Stomach (tissue), 9 donors: ENCODE measurements around the gene AKT2. TPM values are rescaled to one million over a fixed set of nuclear protein-coding genes. Genes with fewer than 3 reads are reported as not detected.

Source experiments
- DNase-seq, 2 donors: peaks; one replicate each; pipeline versions ENCODE4 v3.0.0 to v3.0.0-alpha.2; 2013 to 2019
- H3K27ac ChIP-seq, 5 donors: fragments of 200-600 bp in 4 of 5; sonication (generic) in 4 of 5; one replicate each; pipeline ENCODE4 v1.5.1; 2013 to 2019; ENCODE audit warnings: mild to moderate bottlenecking in 1 of 5, moderate library complexity in 1 of 5
- H3K27me3 ChIP-seq, 3 donors: fragments of 200-600 bp; sonication (generic); one replicate each; pipeline ENCODE4 v1.5.1; 2017 to 2019; ENCODE audit warnings: mixed run types in 1 of 3
- H3K36me3 ChIP-seq, 4 donors: fragments of 200-600 bp; sonication (generic); 1 replicate in 3 of 4; 2 replicates in 1 of 4; pipeline ENCODE4 v1.5.1; 2016 to 2019
- H3K4me1 ChIP-seq, 4 donors: fragments of 200-600 bp; sonication (generic); one replicate each; pipeline ENCODE4 v1.5.1; 2016 to 2019
- H3K4me3 ChIP-seq, 4 donors: fragments of 200-600 bp; sonication (generic) in 3 of 4; one replicate each; pipeline ENCODE4 v1.5.1; 2016 to 2019; ENCODE audit warnings: mild to moderate bottlenecking in 1 of 4
- H3K9me3 ChIP-seq, 4 donors: fragments of 200-600 bp; sonication (generic); one replicate each; pipeline ENCODE4 v1.5.1; 2016 to 2019
- CTCF ChIP-seq, 7 experiments: fragments of 450-650 bp in 4 of 7; fragments of 200-600 bp in 3 of 7; sonication (generic) in 3 of 7; IDR thresholded peaks; one replicate each; pipeline ENCODE4 v1.5.1; 2016 to 2019; ENCODE audit warnings: antibody characterized with exemption in 7 of 7, control low read depth in 2 of 7, mild to moderate bottlenecking in 1 of 7
- EP300 ChIP-seq: sonication (generic); formaldehyde crosslinking; IDR thresholded peaks from one replicate; pipeline ENCODE4 v1.6.1; 2017; ENCODE audit warnings: antibody characterized with exemption
- POLR2A ChIP-seq, 4 donors: fragments of 450-650 bp; IDR thresholded peaks; one replicate each; pipeline ENCODE4 v1.6.1; 2016; ENCODE audit warnings: antibody characterized with exemption in 4 of 4, control low read depth in 2 of 4, mild to moderate bottlenecking in 1 of 4, moderate library complexity in 1 of 4
- POLR2AphosphoS5 ChIP-seq, 3 donors: sonication (generic); formaldehyde crosslinking; IDR thresholded peaks; one replicate each; pipeline ENCODE4 v1.6.1; 2016; ENCODE audit warnings: antibody characterized with exemption in 3 of 3
- WGBS, 5 donors: extraction: QIAGEN DNeasy Blood & Tissue Kit in 3 of 5; methylation state at CpG; one replicate each; pipeline versions ENCODE4 v1.1.5 to v1.1.7; 2013 to 2018; 5-methylcytosine and 5-hydroxymethylcytosine counted together
- intact Hi-C: fragments of 100-400 bp; cut with DNase I; formaldehyde crosslinking; loops from one replicate; pipeline ENCODE4 v1.15.1; 2023; ENCODE audit warnings: low total_unique reads
- polyA plus RNA-seq, 3 donors: library from polyadenylated mRNA; stranded (reverse); fragments of 200-250 nt; gene quantifications; one replicate each; pipeline ENCODE4 v1.2.3, GENCODE V29; 2013
- total RNA-seq, 5 donors: library from RNA; depleted of rRNA; stranded (reverse); fragments of >200 nt; gene quantifications; one replicate each; pipeline versions ENCODE4 v1.1.0 to v1.2.3, GENCODE V29; 2014 to 2016
- donor health status: healthy with polysubstance abuse.
- donor health status: Bipolar disorder and iron deficiency.
- donor health status: healthy.

The AKT2 gene
- total and polyA plus RNA-seq, 8 donors, result 26.0 to 227 (median 75.9) TPM

- Histone ChIP-seq H3K27ac (peak overlapping the region in 4 of 5 donors; percentile 49 to 81 (median 63)), H3K4me3 (peak overlapping the region in 1 of 4 donors; percentile 6), H3K27me3 (no peaks in the 10 kb centered on the region), H3K4me1 (peaks cover 55 to 88% (median 79%) of the 10 kb centered on the region in 4 donors), H3K9me3 (no peaks in the 10 kb centered on the region), H3K36me3 (peaks cover 0 to 12% (median 4%) of the 10 kb centered on the region in 4 donors)
- WGBS, 5 donors, result 38 to 63% (median 44%) methylated on average over 2 to 10 of the region's 10 CpGs
- peak; percentile 44 to 70 for DNase-seq
- TF ChIP-seq POLR2AphosphoS5 (IDR thresholded peaks at IDR 0.05) (peak in 1 of 3 donors; percentile 54), CTCF (IDR thresholded peaks at IDR 0.05) (no peak), EP300 (no peak), POLR2A (IDR thresholded peaks at IDR 0.05) (no peak)
- intact Hi-C loops, result no loop called here
Observed at GRCh38 chr19:40280608-40281221, 4.4 kb downstream of the AKT2 start.

DNA sequence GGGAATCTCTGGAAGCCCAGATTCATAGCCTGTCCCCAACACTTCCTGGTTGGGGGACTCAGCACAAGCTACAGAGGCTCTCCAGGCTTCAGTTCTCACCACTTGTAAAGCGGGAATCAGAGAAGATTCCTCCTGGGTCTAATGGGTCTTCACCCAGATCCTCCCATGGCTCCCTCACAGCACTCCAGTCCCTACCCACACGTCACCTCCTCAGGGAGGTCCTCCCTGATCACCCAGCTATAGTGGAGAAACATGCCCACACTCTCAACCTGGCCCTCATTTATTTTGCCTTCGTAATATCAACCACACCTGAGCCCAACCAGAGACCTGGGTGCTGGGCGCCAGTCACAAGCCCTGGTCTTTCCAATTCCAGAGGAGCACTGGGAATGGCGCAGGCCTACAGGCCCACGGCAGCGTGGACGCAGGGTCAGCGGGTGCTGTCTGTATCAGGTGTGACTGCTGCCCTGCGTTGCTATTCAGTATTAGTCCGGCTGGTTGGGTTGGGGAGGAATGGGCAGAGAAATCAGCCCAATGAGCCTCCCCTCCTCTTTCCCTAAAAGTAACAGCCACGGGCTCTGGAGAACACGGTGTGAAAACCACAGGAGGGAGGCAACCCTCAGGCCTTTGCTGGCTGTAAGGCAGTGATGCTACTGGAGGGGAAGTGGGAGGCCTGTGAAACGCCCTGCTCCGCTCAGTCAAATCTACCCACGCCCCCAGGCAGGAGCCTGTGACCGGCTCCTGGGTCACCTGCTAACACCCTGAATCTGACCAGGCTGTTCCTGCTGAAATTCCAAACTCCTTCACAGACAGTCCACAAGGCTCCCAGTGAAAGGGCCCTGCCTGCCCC lies 5.2 kb downstream of the AKT2 start:
- Histone ChIP-seq H3K9me3 (no peaks in the 10 kb centered on the region), H3K27ac (peak overlapping the region in 4 of 5 donors; percentile 49 to 81 (median 63)), H3K4me3 (peak overlapping the region in 1 of 4 donors; percentile 6), H3K27me3 (no peaks in the 10 kb centered on the region), H3K4me1 (peaks cover 59 to 94% (median 84%) of the 10 kb centered on the region in 4 donors), H3K36me3 (peaks cover 0 to 12% (median 4%) of the 10 kb centered on the region in 4 donors)
- intact Hi-C loops, result no loop called here
- DNase-seq, result no peak
- no peak for TF ChIP-seq CTCF (IDR thresholded peaks at IDR 0.05)
- no peak for TF ChIP-seq EP300
- no peak for TF ChIP-seq POLR2A (IDR thresholded peaks at IDR 0.05)
- TF ChIP-seq POLR2AphosphoS5 (IDR thresholded peaks at IDR 0.05), result no peak
- WGBS, 5 donors, result 66 to 73% (median 71%) methylated on average over 12 to 17 of the region's 17 CpGs

- Histone ChIP-seq H3K4me1 (peaks cover 65 to 97% (median 88%) of the 10 kb centered on the region in 4 donors), H3K27me3 (no peaks in the 10 kb centered on the region), H3K27ac (peak overlapping the region; percentile 7 to 81 (median 60)), H3K4me3 (peak overlapping the region; percentile 13 to 29 (median 18)), H3K9me3 (no peaks in the 10 kb centered on the region), H3K36me3 (peaks cover 0 to 12% (median 4%) of the 10 kb centered on the region in 4 donors)
- peak in 1 of 2 donors; percentile 92 for DNase-seq
- intact Hi-C loops, result no loop called here
- 45 to 78% (median 60%) methylated on average over 10 to 15 of the region's 15 CpGs for WGBS, 5 donors
- no peak for TF ChIP-seq POLR2AphosphoS5 (IDR thresholded peaks at IDR 0.05)
- no peak for TF ChIP-seq CTCF (IDR thresholded peaks at IDR 0.05)
- TF ChIP-seq POLR2A (IDR thresholded peaks at IDR 0.05), result no peak
- TF ChIP-seq EP300, result no peak
Observed at GRCh38 chr19:40279120-40279551, 6.0 kb downstream of the AKT2 start.

- Histone ChIP-seq H3K4me1 (peaks cover 65 to 97% (median 85%) of the 10 kb centered on the region in 4 donors), H3K27ac (peak overlapping the region in 3 of 5 donors; percentile 49 to 81 (median 66)), H3K36me3 (peaks cover 0 to 12% (median 4%) of the 10 kb centered on the region in 4 donors), H3K27me3 (no peaks in the 10 kb centered on the region), H3K9me3 (no peaks in the 10 kb centered on the region), H3K4me3 (peak overlapping the region; percentile 13 to 29 (median 18))
- TF ChIP-seq EP300 (no peak), POLR2A (IDR thresholded peaks at IDR 0.05) (no peak), CTCF (IDR thresholded peaks at IDR 0.05) (no peak), POLR2AphosphoS5 (IDR thresholded peaks at IDR 0.05) (no peak)
- DNase-seq, result no peak
- 66 to 78% (median 73%) methylated on average over 14 to 16 of the region's 16 CpGs for WGBS, 5 donors
- intact Hi-C loops, result no loop called here
Observed at GRCh38 chr19:40278361-40279035, 6.6 kb downstream of the AKT2 start.
